Ovary (tissue), 3 donors: ENCODE results near the gene SERPINB7.

Source experiments
- EP300 ChIP-seq: sonication (generic); formaldehyde crosslinking; IDR thresholded peaks from one replicate; pipeline ENCODE4 v1.6.1; 2017; ENCODE audit warnings: antibody characterized with exemption
- POLR2A ChIP-seq: fragments of 450-650 bp; IDR thresholded peaks from one replicate; pipeline ENCODE4 v1.6.1; 2017; ENCODE audit warnings: antibody characterized with exemption, mild to moderate bottlenecking, moderate library complexity
- TF ChIP-seq, protein P1 (sequence below), 3 donors: fragments of 450-650 bp in 2 of 3; fragments of 200-600 bp in 1 of 3; IDR thresholded peaks; one replicate each; pipeline versions ENCODE4 v1.5.1 to v1.8.0; 2016 to 2022; ENCODE audit warnings: antibody characterized with exemption in 3 of 3, mild to moderate bottlenecking in 1 of 3
- donor health status: DM: no; HTN: no; CAD: no.

- TF ChIP-seq, protein P1, sequence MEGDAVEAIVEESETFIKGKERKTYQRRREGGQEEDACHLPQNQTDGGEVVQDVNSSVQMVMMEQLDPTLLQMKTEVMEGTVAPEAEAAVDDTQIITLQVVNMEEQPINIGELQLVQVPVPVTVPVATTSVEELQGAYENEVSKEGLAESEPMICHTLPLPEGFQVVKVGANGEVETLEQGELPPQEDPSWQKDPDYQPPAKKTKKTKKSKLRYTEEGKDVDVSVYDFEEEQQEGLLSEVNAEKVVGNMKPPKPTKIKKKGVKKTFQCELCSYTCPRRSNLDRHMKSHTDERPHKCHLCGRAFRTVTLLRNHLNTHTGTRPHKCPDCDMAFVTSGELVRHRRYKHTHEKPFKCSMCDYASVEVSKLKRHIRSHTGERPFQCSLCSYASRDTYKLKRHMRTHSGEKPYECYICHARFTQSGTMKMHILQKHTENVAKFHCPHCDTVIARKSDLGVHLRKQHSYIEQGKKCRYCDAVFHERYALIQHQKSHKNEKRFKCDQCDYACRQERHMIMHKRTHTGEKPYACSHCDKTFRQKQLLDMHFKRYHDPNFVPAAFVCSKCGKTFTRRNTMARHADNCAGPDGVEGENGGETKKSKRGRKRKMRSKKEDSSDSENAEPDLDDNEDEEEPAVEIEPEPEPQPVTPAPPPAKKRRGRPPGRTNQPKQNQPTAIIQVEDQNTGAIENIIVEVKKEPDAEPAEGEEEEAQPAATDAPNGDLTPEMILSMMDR (IDR thresholded peaks at IDR 0.05), result no peak
- no peak for TF ChIP-seq POLR2A
- TF ChIP-seq EP300, result no peak
Observed at GRCh38 chr18:63775166-63775730, at the start of gene SERPINB7.
